Left ventricle myocardium inferior (tissue), 1 donor: Measurements from ENCODE around the gene ZCCHC2. TPM values are rescaled to one million over a fixed set of nuclear protein-coding genes. Genes with fewer than 3 reads are reported as not detected.

ENCODE experiments used
- DNase-seq: peaks from one replicate; pipeline ENCODE4 v3.0.0-alpha.2; 2020
- H3K27ac ChIP-seq: fragments of 200-600 bp; replicated peaks from 2 replicates; pipeline ENCODE4 v1.8.0; 2021
- H3K27me3 ChIP-seq: fragments of 200-600 bp; 2 replicates; pipeline ENCODE4 v1.8.0; 2021; ENCODE audit warnings: low read depth
- H3K36me3 ChIP-seq: fragments of 200-600 bp; 2 replicates; pipeline ENCODE4 v1.8.0; 2021
- H3K4me1 ChIP-seq: fragments of 200-600 bp; 2 replicates; pipeline ENCODE4 v1.8.0; 2021
- H3K4me3 ChIP-seq: fragments of 200-600 bp; 2 replicates; pipeline ENCODE4 v1.8.0; 2021; ENCODE audit warnings: mild to moderate bottlenecking, moderate library complexity
- H3K9me3 ChIP-seq: fragments of 200-600 bp; replicated peaks from 2 replicates; pipeline ENCODE4 v1.8.0; 2021
- CTCF ChIP-seq: fragments of 200-600 bp; IDR thresholded peaks from 2 replicates; pipeline ENCODE4 v1.8.0; 2021; ENCODE audit warnings: antibody characterized with exemption, mild to moderate bottlenecking, borderline replicate concordance
- intact Hi-C: fragments of 100-400 bp; cut with micrococcal nuclease; formaldehyde crosslinking; loops from one replicate; pipeline ENCODE4 v1.11.0; 2022
- total RNA-seq: library from RNA; stranded (reverse); fragmentation: NEBNext Ultra II Directional; extraction: Animal tissue kit (Norgen Biotek cat#: 25700); gene quantifications from one replicate; pipeline ENCODE4 v1.2.1, GENCODE V29; 2021
- donor health status: DM: no; HTN: yes; CAD: no; lungs with severe emphysema.

Gene ZCCHC2
- total RNA-seq, 1 donor from 2014 or later: 13.1 TPM

GRCh38 chr18:62523631-62524439, 1.0 kb downstream of the ZCCHC2 start:
- intact Hi-C loops: no loop called here
- Histone ChIP-seq H3K27me3 (no peaks in the 10 kb centered on the region), H3K27ac (peak overlapping the region; percentile 99), H3K4me3 (peak overlapping the region; percentile 97), H3K9me3 (no peaks in the 10 kb centered on the region), H3K4me1 (peaks cover 61% of the 10 kb centered on the region), H3K36me3 (no peaks in the 10 kb centered on the region)
- no peak for TF ChIP-seq CTCF
- DNase-seq: peak; percentile 33

- H3K36me3 ChIP-seq: no peaks in the 10 kb centered on the region
- no peaks in the 10 kb centered on the region for H3K27me3 ChIP-seq
- H3K27ac ChIP-seq: peak overlapping the region; percentile 99
- no peak for TF ChIP-seq CTCF
- H3K4me3 ChIP-seq: peak overlapping the region; percentile 97
- intact Hi-C loops: loop anchor here (5.0 kb wide), 1 partner anchor 58 kb away; no protein-coding TSS in a partner anchor
- peaks cover 69% of the 10 kb centered on the region for H3K4me1 ChIP-seq
- H3K9me3 ChIP-seq: no peaks in the 10 kb centered on the region
- peak; percentile 65 for DNase-seq
Observed at GRCh38 chr18:62524440-62525200, 1.8 kb downstream of the ZCCHC2 start.

GRCh38 chr18:62525608-62526007, 2.8 kb downstream of the ZCCHC2 start:
- no peaks in the 10 kb centered on the region for H3K9me3 ChIP-seq
- H3K27ac ChIP-seq: peak overlapping the region; percentile 99
- H3K4me1 ChIP-seq: peaks cover 78% of the 10 kb centered on the region
- H3K27me3 ChIP-seq: no peaks in the 10 kb centered on the region
- TF ChIP-seq CTCF: no peak
- peak overlapping the region; percentile 97 for H3K4me3 ChIP-seq
- DNase-seq: no peak
- intact Hi-C loops: loop anchor here (5.0 kb wide), 1 partner anchor 57 kb away; no protein-coding TSS in a partner anchor
- H3K36me3 ChIP-seq: no peaks in the 10 kb centered on the region

- Histone ChIP-seq H3K4me1 (peaks cover 78% of the 10 kb centered on the region), H3K27ac (peak overlapping the region; percentile 99), H3K27me3 (no peaks in the 10 kb centered on the region), H3K4me3 (peak overlapping the region; percentile 97), H3K9me3 (no peaks in the 10 kb centered on the region), H3K36me3 (no peaks in the 10 kb centered on the region)
- no peak for TF ChIP-seq CTCF
- intact Hi-C loops: loop anchor here (5.0 kb wide), 1 partner anchor 56 kb away; no protein-coding TSS in a partner anchor
- peak; percentile 86 for DNase-seq
Observed at GRCh38 chr18:62526098-62527025, 3.5 kb downstream of the ZCCHC2 start.

GRCh38 chr18:62529597-62529996, 6.8 kb downstream of the ZCCHC2 start:
- H3K27ac ChIP-seq: peak overlapping the region; percentile 20
- no peak for TF ChIP-seq CTCF
- intact Hi-C loops: loop anchor here (5.0 kb wide), 1 partner anchor 53 kb away; no protein-coding TSS in a partner anchor

More at GRCh38 chr18:62529597-62529996, 6.8 kb downstream of the ZCCHC2 start:
- no peak overlapping the region for H3K4me3 ChIP-seq
- no peaks in the 10 kb centered on the region for H3K36me3 ChIP-seq
- H3K4me1 ChIP-seq: peaks cover 78% of the 10 kb centered on the region
- H3K9me3 ChIP-seq: no peaks in the 10 kb centered on the region
- no peak for DNase-seq
- H3K27me3 ChIP-seq: no peaks in the 10 kb centered on the region
